GM10248 (cell line): Measurements from ENCODE around the gene IGSF9B.

ENCODE experiments used
- CTCF ChIA-PET: fragments of 300-600 bp; sonication (Branson Sonifier 250); formaldehyde crosslinking; extraction: SDS; loops from one replicate; lab custom pipeline; 2021; ENCODE audit warnings: antibody characterized with exemption; lab: Yijun Ruan, JAX
- POLR2A ChIA-PET: fragments of 350-650 bp; sonication (Branson Sonifier 250); formaldehyde crosslinking; extraction: SDS; loops from one replicate; lab custom pipeline; 2020; ENCODE audit warnings: antibody characterized with exemption; lab: Yijun Ruan, JAX
- DNase-seq: peaks from one replicate; pipeline ENCODE4 v3.0.0; 2012; ENCODE audit errors: extremely low spot score
- TF ChIP-seq, protein P1 (sequence below): IDR thresholded peaks from 2 replicates; pipeline ENCODE4 v1.5.1; 2012; ENCODE audit warnings: mild to moderate bottlenecking, low read depth; ENCODE audit errors: extremely low read depth, missing control alignments, control extremely low read depth

IGSF9B gene

DNA sequence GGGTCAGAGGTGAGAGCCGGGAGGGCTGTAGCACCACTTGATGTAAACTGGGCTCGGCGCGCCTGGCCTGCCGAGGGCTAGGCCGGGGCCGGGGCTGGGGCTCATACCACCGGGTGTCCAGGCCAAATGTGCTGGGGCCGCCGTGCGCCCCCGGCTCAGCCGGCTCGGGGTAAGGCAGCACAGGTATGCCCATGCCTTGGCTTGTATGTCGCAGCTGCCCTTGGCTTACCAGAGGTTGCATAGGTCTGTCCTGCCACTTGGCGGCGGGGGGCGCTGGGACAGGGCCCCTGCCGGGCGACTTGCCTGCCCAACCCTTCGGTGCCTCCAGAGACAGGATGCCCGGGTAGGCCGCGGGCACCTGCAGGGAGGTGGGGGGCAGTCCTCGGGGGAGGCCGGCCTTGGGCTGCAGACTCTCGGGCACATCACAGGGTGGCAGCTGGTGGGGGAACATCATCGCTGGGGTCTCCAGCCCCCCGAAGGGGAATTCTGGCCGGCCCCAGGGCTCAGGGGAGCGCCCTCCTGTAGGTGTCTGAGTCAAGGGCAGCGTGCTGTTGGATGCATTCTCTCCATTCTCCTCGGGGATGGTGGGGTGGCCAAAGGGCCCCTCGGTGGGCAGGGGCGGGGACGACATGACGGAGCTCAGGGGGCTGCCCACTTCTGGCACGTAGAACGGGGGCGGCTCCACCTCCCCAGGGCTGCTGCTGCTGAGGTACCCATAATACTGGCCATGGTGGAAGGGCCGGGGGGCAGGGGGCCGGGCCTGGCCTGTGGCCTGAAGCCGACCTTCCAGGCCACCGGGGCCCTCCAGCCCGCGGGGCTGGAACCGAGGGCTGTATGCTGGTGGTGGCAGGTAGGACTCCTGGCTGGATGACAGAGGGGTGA, 36.4 kb downstream of the IGSF9B start:
- ChIA-PET CTCF (interaction anchor here (2.3 kb wide), 1 partner anchor 9 kb away, joined by 7 read pairs; no protein-coding TSS in a partner anchor), POLR2A (no interaction called here)
- TF ChIP-seq, protein P1, sequence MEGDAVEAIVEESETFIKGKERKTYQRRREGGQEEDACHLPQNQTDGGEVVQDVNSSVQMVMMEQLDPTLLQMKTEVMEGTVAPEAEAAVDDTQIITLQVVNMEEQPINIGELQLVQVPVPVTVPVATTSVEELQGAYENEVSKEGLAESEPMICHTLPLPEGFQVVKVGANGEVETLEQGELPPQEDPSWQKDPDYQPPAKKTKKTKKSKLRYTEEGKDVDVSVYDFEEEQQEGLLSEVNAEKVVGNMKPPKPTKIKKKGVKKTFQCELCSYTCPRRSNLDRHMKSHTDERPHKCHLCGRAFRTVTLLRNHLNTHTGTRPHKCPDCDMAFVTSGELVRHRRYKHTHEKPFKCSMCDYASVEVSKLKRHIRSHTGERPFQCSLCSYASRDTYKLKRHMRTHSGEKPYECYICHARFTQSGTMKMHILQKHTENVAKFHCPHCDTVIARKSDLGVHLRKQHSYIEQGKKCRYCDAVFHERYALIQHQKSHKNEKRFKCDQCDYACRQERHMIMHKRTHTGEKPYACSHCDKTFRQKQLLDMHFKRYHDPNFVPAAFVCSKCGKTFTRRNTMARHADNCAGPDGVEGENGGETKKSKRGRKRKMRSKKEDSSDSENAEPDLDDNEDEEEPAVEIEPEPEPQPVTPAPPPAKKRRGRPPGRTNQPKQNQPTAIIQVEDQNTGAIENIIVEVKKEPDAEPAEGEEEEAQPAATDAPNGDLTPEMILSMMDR, result no peak
- DNase-seq, result no peak

DNA sequence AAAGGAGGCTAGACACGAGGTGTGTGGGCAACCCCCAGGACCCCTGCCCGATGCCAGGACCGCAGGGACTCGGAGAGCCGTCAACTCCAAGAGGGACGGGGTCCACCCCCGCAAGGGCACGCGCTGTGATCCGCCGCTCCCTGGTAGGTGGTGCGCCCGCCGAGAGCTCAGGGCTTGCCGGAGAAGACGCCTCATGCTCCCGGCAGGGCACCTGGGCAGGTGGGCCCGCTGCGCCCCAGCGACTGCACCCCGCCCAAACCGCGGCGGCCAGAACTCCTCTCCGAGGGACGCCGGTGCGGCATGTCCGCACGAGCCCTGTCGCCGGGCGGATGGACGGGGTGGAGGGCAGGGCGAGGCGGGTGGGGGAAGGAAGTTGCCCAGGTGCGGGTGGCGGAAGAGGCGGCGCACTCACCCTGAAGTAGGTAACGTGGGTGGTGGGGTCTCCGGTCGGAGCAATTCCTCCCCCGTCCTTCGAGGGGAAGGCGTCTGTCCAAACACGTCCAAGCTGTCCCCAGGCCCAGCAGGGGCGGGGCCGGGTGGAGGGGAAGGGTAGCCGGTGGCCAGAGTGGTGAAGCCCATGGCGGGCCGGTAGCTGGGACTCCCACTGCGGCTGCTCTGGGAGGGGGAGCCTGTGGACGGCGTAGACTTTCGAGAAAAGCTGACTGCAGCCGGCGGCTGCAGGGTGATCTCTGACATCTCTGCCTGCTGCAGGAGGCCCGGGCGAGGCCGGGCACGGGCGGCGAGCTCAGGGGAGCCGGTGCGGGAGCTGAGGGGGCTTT, 37.2 kb downstream of the IGSF9B start:
- DNase-seq, result no peak
- ChIA-PET POLR2A (no interaction called here), CTCF (interaction anchor here (2.3 kb wide), 1 partner anchor 8 kb away, joined by 7 read pairs; no protein-coding TSS in a partner anchor)
- TF ChIP-seq, protein P1, result no peak

DNA sequence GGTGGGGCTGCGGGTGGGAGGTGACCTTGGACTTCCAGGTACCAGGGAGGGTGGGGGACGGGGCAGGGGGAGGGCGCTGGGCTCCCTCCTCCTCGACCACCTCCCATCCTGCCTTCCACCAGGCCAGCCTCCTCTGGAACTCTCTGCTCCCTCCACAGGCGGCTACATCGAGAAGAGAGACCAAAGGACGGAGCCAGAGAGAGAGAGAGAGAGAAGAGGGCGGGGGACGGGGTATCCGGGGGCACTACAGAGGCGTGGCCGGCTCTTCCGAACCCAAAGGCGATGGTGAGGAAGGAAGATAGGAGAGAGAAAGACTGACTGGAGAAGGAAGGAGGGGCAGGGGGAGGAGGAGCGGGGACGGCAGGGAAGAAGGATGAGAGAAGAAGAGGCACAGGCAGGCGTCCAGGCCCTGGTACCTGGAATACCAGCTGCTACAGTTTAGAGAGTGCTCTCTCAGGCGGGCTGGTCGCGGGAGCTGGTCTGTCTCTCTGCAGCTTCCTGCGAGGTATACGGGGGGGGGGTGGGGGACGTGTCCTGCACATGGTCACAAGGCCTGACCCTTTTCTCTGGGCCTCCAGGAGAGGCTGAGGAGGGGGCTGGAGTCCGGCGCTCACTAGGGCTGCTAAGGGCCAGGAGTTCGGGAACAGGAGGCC, 38.0 kb downstream of the IGSF9B start:
- no peak for DNase-seq
- POLR2A ChIA-PET, result no interaction called here
- CTCF ChIA-PET, result no interaction called here
- TF ChIP-seq, protein P1, result no peak

DNA sequence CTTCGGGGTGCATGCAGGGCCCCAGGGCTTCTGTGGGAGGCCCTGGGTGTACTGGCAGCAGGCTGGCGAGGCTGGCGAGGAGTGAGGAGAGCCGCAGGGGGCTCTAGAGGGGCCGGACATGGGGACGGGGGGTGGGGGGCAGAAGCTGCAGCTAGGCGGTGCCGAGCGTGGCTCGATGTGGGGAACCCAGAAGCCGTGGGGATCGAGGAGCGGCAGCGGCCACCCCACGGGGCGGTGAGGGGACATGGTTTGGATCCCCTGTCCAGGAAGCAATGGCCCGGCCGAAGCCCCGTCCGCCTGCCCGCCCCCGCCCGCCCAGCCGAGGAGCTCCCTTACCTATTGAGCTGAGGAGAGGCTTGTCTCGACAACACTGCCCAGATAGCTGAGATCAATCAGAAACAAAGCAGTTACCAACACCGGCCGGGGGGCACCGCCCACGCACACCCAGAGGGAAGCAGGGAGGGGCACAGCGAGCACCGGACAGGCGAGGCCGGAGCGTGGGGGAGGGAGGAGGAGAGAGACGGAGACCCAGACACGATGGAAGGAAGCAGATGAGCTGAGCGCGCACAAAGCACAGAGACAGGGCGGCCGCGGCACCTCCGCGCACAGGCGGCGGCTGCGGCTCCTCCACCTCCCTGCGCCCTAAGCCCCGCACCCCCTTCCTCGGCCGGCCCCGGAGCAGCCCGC, 38.7 kb downstream of the IGSF9B start:
- no peak for DNase-seq
- CTCF ChIA-PET, result no interaction called here
- POLR2A ChIA-PET, result no interaction called here
- TF ChIP-seq, protein P1, result no peak

DNA sequence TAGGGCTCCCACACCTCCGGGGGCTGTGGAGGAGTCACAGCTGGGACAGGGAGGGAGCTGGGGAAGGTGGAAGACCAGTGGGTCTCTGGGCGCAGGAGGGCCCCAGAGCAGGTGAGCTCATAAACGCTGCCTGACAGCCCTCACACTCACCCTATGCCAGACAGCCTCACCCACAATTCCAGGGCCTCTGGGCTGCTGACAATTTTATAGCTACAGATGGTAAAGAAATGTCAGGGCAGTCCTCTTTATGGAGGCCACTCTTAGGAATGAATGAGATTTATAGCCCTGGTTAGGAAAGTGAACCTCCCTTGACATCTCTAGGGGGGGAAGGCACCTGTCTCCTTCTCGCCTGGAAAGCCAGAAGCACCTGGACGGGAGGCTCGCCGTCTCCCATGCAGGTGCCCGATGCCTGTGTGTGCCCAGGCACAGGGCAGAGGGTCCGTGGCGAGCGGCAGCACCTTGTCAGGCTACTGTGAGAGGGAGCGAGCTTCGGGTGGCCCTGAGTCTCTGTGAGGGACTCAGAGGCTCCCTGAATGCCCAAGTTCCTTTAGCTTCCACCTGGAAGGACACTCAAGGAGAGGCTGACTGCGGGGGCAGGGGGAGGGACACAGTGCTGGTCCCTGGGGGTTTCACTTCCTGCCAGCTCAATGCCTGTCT, 39.9 kb downstream of the IGSF9B start:
- TF ChIP-seq, protein P1, result no peak
- ChIA-PET CTCF (interaction anchor here (1.0 to 1.2 kb wide), 2 partner anchors 8 to 11 kb away, joined by 3 read pairs; no protein-coding TSS in a partner anchor), POLR2A (no interaction called here)

More for the DNA sequence above, 39.9 kb downstream of the IGSF9B start:
- DNase-seq, result no peak
